MM.1S (cell line): ENCODE measurements around the gene ITPR1.

ENCODE experiments used
- EZH2 ChIP-seq: fragments of 300-600 bp; sonication (generic); optimal IDR thresholded peaks from 2 replicates; pipeline ENCODE3; 2017; ENCODE audit warnings: low read depth, mild to moderate bottlenecking, antibody characterized with exemption, low read length, mixed read lengths
- EZH2phosphoT487 ChIP-seq: fragments of 300-600 bp; sonication (generic); IDR thresholded peaks from 2 replicates; pipeline ENCODE4 v1.6.1; 2018; ENCODE audit warnings: antibody characterized with exemption, low read length
- TF ChIP-seq, protein P1 (sequence below): fragments of 300-600 bp; sonication (generic); IDR thresholded peaks from 2 replicates; pipeline ENCODE4 v1.5.1; 2016; ENCODE audit warnings: antibody characterized with exemption, low read length, mixed read lengths

DNA sequence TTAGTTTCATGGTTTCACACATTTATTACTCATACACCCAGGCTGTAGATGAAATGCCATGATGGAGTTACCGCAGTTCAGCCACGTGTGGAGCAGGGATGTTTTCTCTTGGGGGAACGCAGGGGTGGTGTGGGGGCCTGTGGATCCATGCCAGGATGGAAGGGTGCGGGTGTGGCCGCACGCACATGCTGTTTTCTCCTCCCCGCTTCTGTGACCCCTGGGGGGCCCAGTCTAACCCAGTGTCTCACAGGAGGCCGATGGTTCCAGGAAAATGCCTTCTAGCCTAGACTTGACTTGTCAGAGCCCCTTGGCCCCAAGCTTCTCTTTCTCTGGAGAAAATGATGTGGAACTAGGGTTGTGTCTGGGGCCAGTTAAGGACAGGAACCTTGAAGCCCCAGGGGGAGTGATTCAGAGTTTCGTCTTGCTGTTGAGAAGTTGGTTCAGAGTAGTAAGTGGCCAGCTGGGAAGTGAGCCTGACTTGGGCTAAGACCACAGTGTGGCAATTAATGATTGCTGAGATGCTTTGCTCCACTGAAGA lies 245.7 kb downstream of the ITPR1 start:
- TF ChIP-seq, protein P1, sequence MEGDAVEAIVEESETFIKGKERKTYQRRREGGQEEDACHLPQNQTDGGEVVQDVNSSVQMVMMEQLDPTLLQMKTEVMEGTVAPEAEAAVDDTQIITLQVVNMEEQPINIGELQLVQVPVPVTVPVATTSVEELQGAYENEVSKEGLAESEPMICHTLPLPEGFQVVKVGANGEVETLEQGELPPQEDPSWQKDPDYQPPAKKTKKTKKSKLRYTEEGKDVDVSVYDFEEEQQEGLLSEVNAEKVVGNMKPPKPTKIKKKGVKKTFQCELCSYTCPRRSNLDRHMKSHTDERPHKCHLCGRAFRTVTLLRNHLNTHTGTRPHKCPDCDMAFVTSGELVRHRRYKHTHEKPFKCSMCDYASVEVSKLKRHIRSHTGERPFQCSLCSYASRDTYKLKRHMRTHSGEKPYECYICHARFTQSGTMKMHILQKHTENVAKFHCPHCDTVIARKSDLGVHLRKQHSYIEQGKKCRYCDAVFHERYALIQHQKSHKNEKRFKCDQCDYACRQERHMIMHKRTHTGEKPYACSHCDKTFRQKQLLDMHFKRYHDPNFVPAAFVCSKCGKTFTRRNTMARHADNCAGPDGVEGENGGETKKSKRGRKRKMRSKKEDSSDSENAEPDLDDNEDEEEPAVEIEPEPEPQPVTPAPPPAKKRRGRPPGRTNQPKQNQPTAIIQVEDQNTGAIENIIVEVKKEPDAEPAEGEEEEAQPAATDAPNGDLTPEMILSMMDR: no peak
- TF ChIP-seq EZH2phosphoT487 (no peak), EZH2 (no peak)
